ENCODE data around the gene THBD. TPM values are rescaled to one million over a fixed set of nuclear protein-coding genes. Genes with fewer than 3 reads are reported as not detected.

Gene THBD
- total RNA-seq, 1 donor from 2014 or later = 18.9 TPM

GRCh38 chr20:23007886-23008655 is 41.4 kb downstream of the THBD start:
- DNase-seq (ENCODE audit: low read depth) = no peak
- no peak overlapping the region for H3K4me3 ChIP-seq (ENCODE audit: low read depth, low read length)
- TF ChIP-seq CTCF (conservative IDR thresholded peaks at IDR 0.05; ENCODE audit: low read depth, low read length) = no peak

- no peak overlapping the region for H3K4me3 ChIP-seq (ENCODE audit: low read depth, low read length)
- TF ChIP-seq CTCF (conservative IDR thresholded peaks at IDR 0.05; ENCODE audit: low read depth, low read length) = no peak
- DNase-seq (ENCODE audit: low read depth) = no peak
These were observed 42.0 kb downstream of the THBD start for GRCh38 chr20:23007462-23007861.

- no peak for DNase-seq (ENCODE audit: low read depth)
- TF ChIP-seq CTCF (conservative IDR thresholded peaks at IDR 0.05; ENCODE audit: low read depth, low read length) = no peak
- H3K4me3 ChIP-seq (ENCODE audit: low read depth, low read length) = no peak overlapping the region
These were observed 43.7 kb downstream of the THBD start for GRCh38 chr20:23005776-23006175.

- no peak for TF ChIP-seq CTCF (conservative IDR thresholded peaks at IDR 0.05; ENCODE audit: low read depth, low read length)
- no peak overlapping the region for H3K4me3 ChIP-seq (ENCODE audit: low read depth, low read length)
- DNase-seq (ENCODE audit: low read depth) = no peak
These were observed 45.5 kb downstream of the THBD start for GRCh38 chr20:23003881-23004460.

- no peak overlapping the region for H3K4me3 ChIP-seq (ENCODE audit: low read depth, low read length)
- no peak for TF ChIP-seq CTCF (conservative IDR thresholded peaks at IDR 0.05; ENCODE audit: low read depth, low read length)
- no peak for DNase-seq (ENCODE audit: low read depth)
These were observed 46.3 kb downstream of the THBD start for GRCh38 chr20:23003077-23003635.

GRCh38 chr20:23002276-23002675 is 47.2 kb downstream of the THBD start:
- no peak overlapping the region for H3K4me3 ChIP-seq (ENCODE audit: low read depth, low read length)
- TF ChIP-seq CTCF (conservative IDR thresholded peaks at IDR 0.05; ENCODE audit: low read depth, low read length) = no peak
- no peak for DNase-seq (ENCODE audit: low read depth)

All from epithelial cell of proximal tubule (primary cell).